DMS53 (cell line): ENCODE results near the gene LRFN2.

Experiments
- DNase-seq: peaks from one replicate; lab custom pipeline; 2025; lab: John Stamatoyannopoulos, UW

LRFN2 gene

GRCh38 chr6:40398810-40399477 is 188.2 kb downstream of the LRFN2 start:
- no peak for DNase-seq

DNA sequence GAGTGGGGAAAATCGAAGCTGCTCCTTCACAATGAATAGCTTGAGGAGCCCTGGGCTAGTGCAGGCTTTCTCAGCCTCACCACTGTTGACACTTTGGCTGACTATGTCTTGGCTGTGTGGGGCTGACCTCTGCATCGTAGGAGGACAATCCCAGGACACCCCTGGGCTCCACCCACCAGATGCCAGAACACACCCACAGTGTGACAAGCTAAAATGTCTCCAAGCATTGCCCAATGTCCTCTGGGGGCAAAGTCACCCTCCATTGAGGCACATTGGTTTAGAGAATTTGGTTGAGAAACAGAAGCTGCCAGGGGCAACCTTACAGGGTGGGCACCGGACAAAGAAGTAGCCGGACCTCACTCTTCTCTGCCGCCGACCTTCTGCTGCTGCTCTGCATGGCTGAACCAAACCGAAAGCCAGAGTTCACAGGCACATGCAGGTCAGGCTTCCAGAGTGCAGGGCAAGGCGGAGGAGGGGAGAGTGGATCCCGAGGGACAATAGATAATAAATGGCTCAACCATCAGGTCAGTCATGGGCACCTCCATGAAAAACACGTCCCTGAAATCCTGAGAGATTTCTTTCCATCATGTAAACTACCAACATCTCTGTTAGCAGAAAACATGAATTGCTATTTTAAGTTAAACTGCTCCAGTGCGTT is 189.0 kb downstream of the LRFN2 start:
- no peak for DNase-seq

GRCh38 chr6:40397287-40398033 is 189.7 kb downstream of the LRFN2 start:
- DNase-seq, result no peak

GRCh38 chr6:40395698-40396076 is 191.5 kb downstream of the LRFN2 start:
- no peak for DNase-seq

GRCh38 chr6:40395066-40395697 is 192.0 kb downstream of the LRFN2 start:
- DNase-seq, result peak; percentile 96

GRCh38 chr6:40394381-40394780 is 192.8 kb downstream of the LRFN2 start:
- no peak for DNase-seq

DNA sequence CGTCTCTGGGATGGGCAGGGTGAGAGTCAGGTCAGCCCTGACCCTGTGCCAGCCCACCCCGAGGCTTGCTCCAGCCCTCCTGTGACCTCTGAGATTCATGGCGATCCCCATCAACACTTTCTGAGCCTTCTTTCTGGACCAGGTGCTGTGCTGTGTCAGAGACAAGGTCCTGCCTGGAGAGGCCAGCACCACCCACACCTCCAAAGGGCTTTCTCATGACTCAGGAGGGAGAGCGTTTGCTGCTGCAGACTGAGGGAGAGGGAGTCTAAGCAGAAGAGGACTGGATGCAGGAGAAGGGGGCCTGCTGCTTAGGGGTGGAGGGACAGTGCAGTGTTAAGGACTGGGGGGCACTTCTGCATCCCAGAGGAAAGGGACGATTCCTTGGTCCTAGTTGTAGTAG is 193.5 kb downstream of the LRFN2 start:
- DNase-seq, result no peak

DNA sequence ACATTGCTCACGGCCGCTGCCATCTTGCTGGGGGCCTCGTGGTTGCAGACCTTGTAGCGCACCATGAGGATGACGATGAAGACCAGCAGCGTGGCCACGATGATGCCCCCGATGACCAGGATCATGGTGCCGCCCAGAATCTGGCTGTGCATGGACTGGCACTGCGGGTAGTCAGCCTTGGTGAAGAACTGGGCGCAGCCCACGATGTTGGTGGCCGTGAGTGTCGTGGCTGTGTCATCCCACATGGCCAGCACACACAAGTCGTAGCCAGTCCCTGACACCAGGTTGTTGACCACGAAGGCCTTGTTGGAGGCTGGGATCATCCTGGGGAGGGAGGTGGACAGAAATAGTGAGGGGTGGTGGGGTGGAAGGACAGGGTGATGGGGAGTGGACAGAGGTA is 194.6 kb downstream of the LRFN2 start:
- DNase-seq, result no peak

GRCh38 chr6:40391851-40392517 is 195.2 kb downstream of the LRFN2 start:
- DNase-seq, result no peak

GRCh38 chr6:40391086-40391485 is 196.1 kb downstream of the LRFN2 start:
- no peak for DNase-seq

- DNase-seq, result no peak
Observed at GRCh38 chr6:40390144-40390800, 196.9 kb downstream of the LRFN2 start.

GRCh38 chr6:40389254-40389653 is 197.9 kb downstream of the LRFN2 start:
- DNase-seq, result no peak

DNA sequence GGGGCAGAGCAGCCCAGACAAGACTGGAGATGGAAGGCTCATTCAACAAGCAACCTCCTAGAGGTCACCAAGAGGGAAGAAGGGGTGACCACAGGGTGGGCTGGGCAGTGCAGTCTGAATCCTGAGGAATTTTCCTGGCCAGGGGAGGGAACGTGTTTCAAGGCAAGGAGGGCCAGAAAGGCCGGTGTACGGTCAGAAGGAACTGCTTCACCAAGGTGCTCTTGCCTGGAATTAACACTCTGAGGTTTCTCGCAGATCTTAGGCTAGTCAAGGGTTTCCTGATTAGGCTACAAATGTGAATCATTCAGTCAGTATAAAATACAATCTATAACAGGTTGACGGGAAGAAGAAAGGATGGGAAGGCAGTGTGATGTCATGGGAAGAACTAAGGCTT is 199.3 kb downstream of the LRFN2 start:
- no peak for DNase-seq

DNA sequence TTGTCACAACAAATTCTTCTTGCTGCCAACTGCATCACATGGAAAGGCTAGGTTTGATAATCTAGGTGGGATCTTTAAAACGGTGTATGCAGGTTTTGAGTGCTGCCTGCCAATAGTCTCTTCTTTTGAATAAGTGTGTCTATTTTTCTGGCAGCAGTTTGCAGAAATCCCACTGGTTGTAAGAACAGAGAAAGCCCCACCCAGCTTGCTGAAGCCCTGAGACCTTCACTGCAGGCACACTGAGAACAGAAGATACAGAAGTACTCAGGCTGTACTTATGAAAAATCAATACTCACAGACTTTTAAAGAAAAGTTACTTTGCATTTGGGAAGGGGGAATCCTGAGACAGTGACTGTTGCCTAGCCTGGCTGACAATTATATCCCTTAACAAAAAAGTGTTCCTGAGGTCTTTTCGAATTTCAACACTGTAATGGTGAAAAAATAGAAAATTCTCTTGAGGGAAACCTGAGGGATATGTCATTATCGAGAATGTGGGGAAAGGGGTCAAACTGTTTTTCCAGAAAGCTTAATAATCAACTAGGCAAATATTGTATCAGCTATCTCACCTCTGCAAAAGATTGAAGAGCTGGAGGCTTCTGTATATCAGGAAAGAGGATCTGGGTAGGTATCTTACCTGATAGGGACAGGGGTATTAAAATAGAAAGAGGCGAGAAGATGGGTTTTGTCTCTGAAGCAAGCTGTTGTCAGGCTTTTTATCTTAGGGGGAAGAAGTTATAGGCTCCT is 199.9 kb downstream of the LRFN2 start:
- DNase-seq, result no peak

- DNase-seq, result no peak
Observed at GRCh38 chr6:40386200-40386599, 201.0 kb downstream of the LRFN2 start.

DNA sequence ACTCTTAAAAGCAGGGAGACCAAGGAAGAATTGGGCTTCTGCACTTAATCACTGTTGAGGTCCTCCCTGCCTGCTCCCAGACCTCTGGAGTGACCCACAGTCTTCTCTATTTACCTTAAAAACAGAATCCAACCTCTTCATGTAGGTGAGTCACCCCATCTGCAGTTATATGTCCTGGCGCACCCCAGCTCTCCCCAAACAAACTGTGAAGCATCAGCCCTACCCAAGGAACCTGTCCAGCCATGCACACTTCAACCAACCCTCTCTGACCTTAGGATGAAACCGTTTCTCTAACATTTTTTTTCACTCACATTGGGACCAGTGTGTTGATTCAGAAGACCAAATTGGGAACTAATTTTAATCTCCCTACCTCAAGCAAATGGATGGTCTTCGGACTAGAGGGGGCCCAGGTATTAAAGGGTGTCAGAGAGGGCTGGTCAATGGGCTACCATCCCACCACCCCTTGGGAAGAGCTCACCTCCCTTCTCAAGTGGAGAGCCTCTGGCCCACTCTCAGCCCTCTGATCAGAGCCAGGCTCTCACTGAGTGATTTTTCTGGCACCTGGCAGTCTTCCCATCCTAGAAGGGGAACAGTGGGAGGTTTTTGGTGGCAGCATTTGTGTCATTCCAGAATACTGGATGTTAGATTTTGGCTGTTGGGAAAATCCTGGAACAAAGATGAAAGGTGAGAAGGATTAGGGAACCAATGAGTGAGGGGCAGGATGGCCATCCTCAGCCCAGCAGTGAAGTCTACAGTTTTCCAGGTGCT is 203.6 kb downstream of the LRFN2 start:
- no peak for DNase-seq

GRCh38 chr6:40380271-40380670 is 206.9 kb downstream of the LRFN2 start:
- no peak for DNase-seq

DNA sequence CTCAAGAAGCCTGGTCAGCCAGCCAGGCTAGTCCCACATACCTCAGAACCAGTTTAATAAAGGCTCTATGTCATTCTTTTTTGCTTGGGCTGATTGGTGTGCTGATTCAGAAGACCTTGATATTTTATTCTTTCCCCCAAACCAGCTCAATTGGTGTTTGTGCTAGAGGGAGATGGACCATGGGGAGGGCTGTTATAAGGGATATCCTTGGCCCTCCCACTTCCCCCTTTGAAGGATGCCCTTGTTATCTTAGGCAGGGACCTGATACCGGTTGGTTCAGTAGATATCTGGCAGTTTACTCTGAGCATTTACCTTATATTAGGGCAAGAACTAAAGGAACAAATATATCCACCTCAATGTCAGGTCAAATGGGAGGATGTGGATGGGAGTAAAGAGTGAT is 207.4 kb downstream of the LRFN2 start:
- no peak for DNase-seq

GRCh38 chr6:40378725-40379074 is 208.5 kb downstream of the LRFN2 start:
- DNase-seq, result no peak

DNA sequence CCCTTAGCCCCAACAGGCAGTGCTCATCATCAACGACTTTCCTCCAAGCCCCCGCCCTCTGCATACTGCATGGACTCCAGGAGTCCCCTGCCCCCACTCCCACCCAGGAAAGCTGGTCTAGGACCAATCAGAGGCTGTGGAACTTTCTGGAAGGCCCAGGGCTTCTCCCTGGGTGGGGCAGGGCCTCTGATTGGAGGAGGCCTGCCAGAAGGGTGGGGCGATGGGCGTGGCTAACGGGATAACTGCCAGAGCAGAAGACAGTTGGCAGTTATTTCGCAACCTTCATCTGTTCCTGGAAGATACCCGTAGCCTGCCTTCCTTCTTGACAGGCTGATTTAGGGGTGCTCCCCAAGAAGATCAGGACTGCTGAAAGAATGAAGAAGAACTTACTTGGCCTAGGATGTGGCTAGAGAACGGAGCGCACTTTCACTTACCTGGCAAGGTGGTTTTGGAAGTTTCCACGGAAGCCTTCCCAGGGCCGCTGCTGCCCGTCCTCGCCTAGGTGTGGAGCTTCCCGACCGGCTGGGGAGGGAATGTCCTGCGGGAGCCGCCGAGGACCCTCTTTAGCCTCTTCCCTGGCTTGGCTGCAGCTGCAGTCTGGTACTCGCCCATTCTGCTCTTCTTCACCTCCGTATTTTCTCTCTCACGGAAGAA is 209.0 kb downstream of the LRFN2 start:
- DNase-seq, result no peak
